ENCODE measurements around the gene NANOS2.

NANOS2 gene

DNA sequence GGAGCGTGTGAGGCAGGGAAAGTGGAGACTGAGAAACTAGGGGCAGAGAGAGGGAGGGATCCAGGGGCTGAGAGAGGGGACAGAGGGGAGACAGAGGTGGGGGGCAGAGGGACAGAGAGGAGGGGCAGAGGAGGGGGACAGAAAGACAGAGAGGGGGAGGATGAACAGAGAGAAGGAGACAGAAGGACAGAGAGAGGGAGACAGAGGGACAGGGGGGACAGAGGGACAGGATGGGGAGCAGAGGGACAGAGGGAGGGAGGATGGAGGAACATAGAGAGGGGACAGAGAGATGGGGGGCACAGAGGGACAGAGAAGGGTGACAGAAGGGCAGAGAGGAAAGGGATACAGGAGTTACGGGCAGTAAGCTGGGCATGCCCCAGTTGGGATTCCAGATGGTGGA lies 14.7 kb upstream of the NANOS2 start:
- no peak for DNase-seq (ENCODE audit: low read depth in 3 of 3)

DNA sequence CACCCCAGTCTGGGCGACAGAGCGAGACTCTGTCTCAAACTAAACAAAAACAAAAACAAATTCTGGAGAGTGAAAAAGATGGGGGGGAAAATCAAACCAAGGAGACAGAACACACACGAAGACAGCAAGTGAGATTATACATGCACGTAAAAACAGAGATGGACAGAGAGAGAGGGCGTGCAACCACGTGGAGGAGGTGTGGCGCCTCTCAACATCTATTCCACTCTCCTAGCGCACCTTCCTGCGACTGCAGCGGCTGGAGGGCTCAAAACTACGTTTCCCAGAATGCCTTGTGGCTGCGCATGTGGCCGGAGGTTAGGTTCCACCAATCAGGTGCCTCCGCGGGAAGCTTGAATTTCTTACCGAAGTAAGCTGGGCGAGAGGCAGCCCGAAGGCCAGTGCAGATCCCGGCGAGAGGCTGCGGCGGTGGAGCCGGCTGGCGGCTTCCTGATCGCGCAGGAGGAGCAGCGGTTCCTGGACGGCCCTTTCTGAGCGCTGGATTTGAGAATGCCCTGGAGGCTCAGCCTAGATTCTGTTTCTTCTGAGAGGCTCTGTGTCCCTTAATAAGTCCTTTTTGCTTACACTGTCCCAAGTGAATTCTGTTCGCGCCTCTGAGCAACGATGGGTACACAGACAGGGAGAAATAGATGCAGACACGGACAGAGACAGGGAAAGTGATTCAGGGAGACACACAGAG lies 13.1 kb upstream of the NANOS2 start:
- DNase-seq (ENCODE audit: low read depth in 3 of 3) = peak; percentile 69 to 85 (median 73)

DNA sequence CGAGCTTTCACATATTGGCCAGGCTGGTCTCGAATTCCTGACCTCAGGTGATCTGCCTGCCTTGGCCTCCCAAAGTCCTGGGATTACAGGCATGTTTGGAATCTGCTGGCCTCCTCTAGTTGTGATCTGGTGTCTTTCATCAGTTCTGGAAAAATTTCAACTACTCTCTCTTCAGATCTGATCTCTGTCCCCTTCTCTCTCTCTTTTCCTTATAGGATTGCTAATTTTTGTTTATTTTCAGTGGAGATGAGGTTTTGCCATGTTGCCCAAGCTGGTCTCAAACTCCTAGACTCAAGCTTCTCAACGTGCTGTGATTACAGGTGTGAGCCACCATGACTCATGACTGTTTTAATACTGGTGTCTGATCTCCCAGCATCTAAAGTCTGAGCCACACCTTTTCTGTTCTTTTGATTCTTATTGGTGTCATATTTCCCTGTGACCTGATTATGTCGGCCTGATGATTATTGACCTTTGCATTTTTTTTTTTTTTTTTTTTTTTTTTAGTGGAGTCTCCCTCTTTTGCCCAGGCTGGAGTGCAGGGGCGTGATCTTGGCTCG lies 10.4 kb upstream of the NANOS2 start:
- no peak for DNase-seq (ENCODE audit: low read depth in 3 of 3)

DNA sequence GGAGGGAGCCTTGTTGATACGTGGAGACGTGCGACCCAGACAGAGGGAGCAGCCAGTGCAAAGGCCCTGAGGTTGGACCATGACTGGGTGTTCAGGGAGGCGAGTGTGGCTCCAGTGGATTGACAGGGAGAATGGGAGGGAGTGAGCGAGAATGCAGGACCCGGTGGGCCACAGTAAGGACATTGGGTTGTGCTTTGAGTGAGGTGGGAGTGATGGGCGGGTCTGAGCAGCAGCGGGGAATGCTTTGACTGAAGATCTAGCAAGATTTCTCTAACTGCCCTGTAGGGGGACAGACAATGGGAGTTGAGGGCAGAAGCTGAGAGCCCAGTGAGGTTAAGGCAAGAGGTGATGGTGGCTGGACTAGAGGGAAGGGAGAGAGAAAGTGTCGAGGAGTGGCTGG lies 7.7 kb upstream of the NANOS2 start:
- DNase-seq (ENCODE audit: low read depth in 3 of 3) = no peak

DNA sequence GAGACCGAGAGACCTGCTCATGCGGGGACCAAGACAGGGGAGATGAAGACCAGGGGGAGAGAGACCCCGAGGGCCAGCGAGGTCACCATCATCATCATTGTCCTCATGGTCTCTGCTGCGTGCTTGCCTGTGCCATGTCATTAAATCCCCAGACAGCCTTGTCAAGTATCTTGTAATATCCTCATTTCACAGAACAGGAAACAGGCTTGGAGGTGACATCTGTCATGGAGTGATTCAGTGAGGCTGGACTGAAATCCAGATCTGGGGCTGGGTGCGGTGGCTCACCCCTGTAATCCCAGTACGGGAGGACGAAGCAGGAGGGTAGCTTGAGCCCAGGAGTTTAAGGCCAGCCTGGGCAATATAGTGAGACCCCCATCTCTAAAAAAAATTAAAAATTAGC lies 5.9 kb upstream of the NANOS2 start:
- no peak for DNase-seq (ENCODE audit: low read depth in 3 of 3)

DNA sequence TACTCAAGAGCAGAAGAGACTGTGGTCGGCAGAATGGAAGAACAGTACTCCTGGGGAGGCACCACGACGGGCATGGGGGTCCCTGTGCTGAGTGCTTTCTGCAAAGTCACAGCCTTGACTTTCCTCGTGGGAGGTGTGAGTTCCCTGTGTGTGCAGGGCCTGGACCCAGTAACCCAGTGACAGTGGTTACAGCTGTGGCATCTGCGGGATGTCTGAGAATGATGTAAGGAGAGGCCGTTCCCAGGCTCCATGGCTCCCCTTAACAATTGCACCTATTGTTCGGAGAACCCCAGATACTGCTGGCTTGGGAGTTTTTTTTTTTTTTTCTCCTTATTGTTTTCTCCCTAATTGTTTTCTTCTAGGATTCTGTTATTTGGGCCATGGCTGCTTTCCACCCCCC lies 5.1 kb upstream of the NANOS2 start:
- DNase-seq (ENCODE audit: low read depth in 3 of 3) = no peak

DNA sequence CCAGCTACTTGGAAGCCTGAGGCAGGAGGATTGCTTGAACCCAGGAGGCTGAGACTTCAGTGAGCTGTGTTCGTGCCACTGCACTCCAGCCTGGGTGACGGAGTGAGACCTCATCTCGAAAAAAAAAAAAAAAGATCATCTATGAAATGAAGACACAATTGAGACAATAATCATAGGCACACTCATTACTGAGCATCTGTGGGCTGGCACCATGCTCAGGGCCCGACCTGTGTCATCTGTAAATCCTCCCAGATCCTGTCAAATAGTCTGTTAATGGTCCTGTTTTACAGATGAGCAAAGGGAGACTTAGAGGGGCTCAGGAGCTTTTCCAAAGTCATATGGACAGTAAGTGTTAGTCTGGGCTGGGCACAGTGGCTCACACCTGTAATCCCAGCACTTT lies 4.1 kb upstream of the NANOS2 start:
- DNase-seq (ENCODE audit: low read depth in 3 of 3) = no peak

DNA sequence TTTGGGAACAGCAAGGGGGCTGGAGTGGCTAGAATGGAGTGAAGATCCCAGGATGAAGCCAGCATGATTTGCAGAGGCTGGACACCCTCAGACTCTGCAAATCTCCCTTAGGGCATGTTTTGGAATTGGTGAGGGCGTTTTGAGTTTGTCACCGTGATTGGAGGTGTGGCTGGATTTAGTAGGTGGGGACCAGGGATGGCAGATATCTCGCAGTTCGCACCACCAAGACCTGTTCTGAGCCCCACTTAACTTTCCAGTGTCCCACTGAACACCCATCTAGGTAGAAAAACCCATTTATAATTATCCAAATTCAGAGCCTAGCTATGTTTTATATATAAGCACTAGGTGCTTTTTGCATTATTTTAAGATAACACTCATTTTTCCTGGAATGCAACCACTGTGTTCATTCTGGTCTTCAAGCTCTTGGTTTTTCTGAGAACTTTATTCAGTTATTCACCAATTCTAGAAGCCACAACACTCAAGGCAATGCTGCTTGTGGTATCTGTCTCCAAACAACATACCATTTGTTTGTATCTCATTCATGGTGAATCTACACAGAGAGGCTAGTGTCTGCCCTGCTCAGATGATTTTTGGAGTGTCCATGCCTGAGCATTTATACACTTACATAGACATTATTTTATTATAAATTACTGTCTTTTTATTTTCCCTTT lies 3.0 kb upstream of the NANOS2 start:
- DNase-seq (ENCODE audit: low read depth in 3 of 3) = no peak

DNA sequence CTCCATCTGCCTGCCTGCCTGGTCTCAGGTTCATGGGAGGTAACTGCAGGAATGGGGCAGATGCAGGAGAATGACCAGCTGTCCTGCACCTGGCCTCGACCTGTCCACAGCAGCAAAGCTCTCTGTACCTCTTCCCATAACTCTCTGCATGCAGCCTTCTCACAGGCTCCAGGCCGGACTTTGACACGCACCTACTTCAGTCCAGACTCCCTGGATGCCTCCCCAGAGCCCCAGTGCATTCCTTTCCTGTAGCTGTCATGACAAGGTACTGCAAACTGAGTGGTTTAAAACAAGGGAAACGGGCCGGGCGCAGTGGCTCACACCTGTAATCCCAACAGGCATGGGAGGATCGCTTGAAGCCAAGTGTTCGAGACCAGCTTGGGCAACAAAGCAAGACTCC lies 3.3 kb downstream of the NANOS2 start:
- DNase-seq (ENCODE audit: low read depth in 3 of 3) = no peak

DNA sequence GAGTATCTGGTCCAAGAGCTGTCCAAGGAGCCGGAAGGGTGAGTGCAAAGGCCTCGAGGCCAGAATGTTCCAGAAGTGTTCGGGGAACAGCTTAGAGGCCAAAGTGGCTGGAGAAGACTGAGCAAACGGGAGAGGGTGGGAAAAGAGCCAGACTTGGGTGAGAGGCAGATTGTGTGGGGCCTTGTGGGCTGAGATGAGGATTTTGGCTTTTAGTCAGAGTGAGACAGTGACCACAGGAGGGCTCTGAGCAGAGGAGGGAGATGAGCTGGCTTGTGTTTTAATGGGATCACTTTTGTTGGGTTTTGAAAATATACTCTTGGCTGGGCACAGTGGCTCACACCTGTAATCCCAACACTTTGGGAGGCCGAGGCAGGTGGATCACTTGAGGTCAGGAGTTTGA lies 5.6 kb downstream of the NANOS2 start:
- no peak for DNase-seq (ENCODE audit: low read depth in 3 of 3)

DNA sequence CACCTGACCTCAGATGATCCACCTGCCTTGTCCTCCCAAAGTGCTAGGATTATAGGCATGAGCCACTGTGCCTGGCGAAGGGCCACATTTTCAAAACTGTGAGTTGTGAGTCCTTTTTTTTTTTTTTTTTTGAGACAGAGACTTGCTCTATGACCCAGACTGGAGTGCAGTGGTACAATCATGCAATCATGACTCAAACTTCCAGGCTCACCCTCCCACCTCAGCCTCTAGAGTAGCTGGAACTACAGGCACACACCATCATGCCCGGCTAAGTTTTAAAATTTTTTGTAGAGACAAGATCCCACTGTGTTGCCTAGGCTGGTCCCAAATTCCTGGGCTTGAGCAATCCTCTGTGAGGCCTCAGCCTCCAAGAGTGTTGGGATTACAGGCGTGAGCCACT lies 8.4 kb downstream of the NANOS2 start:
- DNase-seq (ENCODE audit: low read depth in 3 of 3) = no peak

DNA sequence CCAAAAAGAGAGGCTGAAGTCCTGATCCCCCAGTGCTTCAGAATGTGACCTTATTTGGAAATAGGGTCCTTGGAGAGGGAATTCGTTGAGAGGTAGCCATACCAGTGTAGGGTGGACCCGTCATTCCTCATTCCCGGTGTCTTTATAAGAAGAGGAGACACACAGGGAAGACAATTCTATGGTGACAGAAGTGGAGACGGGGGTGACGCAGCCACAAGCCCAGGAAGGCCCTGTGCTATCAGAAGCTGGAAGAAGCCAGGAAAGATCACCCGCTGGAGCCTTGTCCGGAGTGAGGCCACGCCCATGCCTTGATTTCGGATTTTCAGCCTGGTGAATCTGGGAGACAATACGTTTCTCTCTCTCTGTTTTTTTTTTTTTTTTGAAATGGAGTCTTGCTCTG lies 9.6 kb downstream of the NANOS2 start:
- no peak for DNase-seq (ENCODE audit: low read depth in 3 of 3)

DNA sequence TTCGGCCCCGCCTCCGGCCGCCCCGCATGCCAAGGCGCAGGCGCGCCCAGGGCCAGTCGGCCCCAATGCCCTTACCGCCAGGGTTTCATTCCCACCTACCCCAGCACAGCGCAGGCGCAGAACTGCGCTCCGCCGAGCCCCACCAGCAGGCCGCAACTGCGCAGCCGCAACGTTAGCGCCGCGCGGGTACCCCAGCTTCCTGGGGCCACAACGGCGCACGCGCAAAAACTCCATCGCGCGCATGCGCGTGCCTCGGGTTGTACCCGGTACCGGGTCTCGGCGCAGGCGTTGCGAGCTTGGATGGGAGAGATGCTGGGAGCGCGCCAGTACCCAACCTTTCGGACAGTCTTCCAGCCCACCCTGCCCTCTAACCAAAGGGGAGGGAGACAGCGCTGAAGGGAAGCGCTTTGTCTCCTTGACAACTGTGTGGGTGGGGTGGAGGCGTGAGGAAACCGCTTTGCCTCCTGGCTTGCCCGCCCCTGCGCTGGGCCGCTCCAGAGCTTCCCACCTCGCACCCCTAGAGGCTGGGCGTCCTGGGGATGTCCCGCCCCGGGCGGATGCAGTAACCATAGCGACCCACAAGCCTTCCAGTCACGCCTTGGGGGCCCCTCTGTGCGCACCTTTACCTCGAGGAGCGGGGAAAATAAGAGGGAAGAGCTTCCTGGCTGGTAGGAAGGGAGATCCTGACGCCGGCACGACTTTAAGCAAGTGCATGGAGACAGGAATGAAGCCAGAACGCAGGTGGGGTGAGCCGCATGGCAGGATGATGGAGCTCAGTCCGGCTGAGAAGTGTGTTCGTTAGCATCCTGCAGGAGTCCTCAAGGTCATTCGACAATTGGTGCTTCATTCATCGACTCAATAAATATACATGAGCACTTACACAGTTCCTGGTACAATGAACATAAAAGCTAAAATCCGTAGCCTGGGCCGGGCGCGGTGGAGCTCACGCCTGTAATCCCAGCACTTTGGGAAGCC lies 11.6 kb downstream of the NANOS2 start:
- peak; percentile 99 for DNase-seq (ENCODE audit: low read depth in 3 of 3)

DNA sequence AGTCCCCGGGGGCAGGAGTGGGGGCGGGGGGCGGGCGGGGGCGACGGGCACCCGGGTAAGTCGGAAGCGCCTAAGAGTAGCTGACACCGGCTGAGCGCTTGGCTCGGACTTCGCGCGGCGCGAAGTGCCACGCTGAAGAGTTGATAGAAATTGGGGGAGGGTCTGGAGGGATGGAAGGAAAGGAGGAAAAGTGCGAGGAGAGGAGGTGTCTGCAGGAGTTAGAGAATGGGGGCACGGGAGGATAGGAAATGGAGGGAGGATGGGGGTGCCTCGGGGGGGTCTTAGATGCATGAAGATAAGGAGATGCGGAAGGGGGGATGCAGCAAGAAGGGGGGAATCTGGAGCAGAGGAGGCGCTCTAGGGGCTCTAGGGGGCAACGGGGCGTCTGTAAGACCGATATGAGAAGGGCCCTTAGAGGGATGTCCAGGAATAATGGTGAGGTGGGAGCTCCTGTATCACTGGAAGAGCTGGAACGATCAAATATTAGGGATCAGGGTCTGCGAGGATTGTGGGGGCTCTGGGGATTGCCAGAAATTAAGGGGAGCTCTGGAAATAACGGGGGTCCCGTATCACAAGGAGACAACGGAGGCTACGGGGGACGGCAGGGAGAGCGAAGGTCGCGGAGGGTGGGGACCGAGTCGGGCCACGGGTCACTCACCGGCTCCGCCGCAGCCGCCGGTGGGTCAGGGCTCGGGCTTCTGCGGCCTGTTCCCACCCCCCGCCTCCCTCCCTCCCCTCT lies 12.5 kb downstream of the NANOS2 start, which contains the start of gene MYPOP:
MYPOP (minus strand) TSS at position 702 of the 739 bp plus-strand sequence. CDS start 840 bp downstream, outside the sequence.
- DNase-seq (ENCODE audit: low read depth in 3 of 3) = no peak

DNA sequence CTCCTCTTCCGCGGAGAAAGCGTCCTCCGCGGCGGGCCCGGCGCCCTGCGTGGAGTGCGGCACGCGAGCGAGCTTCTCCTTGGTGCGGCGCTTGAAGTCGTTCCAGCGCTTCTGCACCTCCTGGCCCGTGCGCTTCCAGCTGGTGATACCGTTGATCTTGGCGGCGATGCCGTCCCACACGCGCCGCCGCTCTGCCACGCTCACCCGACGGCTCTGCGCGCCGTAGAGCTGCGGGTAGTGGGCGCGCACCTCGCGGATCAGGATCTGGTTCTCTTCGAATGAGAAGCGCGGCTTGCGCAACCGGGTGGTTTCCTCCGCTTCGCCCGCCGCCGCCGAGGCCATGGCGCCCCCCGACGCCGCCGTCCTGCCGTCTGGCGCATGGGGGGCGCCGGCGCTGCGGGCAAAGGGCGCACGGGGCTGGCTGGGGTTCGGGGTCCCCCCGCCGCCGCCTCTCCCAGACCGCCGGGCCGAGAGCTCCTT lies 13.1 kb downstream of the NANOS2 start:
- peak in 1 of 3 experiments; percentile 25 for DNase-seq (ENCODE audit: low read depth in 3 of 3)

DNA sequence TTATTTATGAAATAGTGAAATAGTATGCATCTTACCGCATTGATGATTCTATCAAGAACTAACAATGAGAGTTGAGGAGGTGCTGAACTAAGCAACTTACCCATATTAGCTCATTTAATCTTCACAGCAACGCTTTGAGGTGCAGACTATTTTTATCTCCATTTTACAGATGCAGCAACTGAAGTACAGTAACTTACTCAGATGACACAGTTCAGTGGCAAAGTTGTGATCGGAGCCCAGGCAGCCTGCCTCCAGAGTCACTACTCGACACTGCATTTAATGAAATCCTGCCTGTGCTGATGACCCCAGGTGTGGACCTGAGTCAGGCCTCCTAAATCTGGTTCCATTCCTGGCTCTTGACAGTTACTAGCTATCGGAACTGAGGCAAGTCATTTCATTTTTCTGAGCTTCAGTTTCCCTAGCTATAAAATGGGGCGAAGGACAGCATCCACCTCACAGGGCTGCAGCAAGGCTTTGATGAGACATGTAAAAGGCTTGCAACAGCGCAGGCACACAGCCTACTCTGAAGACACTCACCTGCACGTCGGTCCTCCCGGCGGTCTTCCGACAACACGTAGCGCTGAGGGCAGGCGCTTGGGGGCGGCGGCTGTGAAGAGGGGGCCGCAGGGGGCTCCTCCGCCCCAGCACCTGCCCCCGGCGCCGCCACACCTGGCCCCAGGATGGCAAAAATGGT lies 13.7 kb downstream of the NANOS2 start:
- DNase-seq (ENCODE audit: low read depth in 3 of 3) = no peak

DNA sequence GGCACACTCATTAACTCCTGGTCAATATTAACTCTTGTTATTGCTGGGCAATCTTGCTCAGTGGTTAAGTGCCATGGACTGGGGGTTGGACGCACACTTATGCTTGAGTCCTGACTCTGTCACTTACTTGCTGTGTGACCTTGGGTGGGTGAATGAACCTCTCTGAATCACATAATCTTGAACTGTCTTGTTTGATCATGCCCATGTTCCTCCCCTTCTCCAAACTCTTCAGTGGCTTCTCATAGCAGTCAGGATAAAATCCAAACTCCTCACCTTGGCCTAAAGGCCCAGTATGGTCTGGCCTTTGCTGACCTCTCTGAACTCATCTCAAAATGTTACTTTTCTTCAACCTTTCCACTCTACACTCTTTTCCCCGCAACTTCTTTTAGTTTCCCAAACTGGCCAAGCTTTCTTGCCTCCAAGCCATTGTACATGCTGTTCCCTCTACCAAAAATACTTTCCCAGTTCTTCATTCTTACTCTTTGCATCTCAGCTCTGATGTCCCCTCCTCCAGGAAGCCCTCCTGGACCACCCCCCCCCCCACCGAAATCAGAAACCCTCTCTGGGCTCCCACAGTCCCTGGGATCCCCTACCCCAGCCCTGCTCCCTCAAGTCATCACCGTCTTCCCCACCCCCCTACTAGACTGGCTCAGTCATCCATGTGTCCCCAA lies 14.5 kb downstream of the NANOS2 start:
- DNase-seq (ENCODE audit: low read depth in 3 of 3) = no peak

DNA sequence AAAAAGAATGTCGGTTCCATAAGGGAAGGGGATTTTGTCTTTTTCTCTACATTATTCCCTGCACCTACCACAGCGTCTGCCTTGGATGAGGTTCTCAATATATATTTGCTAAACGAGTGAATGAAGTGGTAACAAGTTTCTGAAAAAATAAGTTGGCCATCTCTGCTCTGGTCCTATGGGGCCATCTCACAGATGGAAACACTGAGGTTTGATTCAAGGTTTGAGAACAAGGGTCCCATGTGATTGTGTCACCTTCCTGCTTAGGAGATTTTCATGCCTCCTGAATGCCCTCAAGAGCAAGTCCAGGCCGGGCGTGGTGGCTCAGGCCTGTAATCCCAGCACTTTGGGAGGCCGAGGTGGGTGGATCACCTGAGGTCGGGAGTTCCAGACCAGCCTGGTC lies 15.3 kb downstream of the NANOS2 start:
- no peak for DNase-seq (ENCODE audit: low read depth in 3 of 3)

DNA sequence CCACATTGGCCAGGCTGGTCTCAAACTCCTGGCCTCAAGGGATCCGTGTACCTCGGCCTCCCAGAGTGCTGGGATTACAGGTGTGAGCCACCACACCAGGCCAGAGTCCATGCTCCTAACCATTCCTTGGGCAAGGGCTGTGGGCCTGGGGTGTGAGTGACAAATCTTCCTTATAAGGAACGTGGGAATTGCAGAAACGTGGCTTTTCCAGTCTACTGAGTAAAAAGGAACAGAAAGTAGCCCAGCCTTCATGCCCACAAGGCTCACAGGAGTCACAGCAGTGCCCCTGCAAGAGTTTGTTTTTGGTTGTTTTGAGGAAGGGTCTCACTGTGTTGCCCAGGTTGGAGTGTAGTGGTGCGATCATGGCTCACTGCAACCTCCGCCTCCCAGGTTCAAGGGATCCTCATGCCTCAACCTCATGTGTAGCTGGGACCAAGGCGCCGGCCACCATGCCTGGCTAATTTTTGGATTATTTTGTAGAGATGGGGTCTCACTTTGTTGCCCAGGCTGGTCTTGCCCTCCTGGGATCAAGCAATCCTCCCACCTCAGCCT lies 17.2 kb downstream of the NANOS2 start:
- no peak for DNase-seq (ENCODE audit: low read depth in 3 of 3)
